ENCODE data around the gene KCNQ1. TPM values are rescaled to one million over a fixed set of nuclear protein-coding genes. Genes with fewer than 3 reads are reported as not detected.

The KCNQ1 gene
- total RNA-seq, 4 donors from 2014 or later = 5.6 to 46.8 (median 24.6) TPM

DNA sequence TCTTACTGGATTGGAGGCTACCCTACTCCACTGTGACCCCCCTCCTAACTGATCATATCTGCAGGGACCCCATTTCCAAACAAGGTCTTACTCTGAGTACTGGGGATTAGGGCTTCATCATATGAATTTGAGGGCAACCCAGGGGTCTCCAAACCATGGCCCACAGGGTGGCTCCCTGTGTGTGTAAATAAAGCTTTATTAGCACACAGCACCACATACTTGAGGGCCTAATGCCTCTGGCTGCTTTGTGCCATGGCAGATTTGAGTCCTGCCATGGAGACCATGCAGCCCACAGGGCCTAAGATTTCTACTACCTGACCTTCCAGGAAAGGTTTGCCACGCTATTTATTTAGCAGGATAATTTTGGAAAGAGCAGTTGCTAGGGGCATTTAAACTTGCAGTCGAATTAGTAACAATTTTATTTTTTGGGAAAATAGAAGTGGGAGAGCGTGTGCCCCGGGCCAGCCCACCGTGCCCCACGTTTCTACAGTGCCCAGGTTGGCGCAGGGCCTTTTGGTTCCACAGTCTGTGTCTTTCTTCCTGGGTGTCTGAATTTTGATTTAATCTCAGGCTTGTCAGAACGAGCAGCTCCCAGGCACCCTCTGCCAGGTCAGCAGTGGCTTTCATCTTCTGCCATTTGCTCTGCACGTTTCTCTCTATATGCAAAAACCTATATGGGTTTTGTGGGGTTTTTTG is 92.3 kb downstream of the KCNQ1 start:
- Histone ChIP-seq H3K4me3 (no peak overlapping the region), H3K27ac (no peak overlapping the region), H3K9me3 (no peaks in the 10 kb centered on the region), H3K27me3 (no peaks in the 10 kb centered on the region), H3K4me1 (peaks cover 0 to 15% (median 4%) of the 10 kb centered on the region in 4 donors), H3K36me3 (no peaks in the 10 kb centered on the region)
- in situ Hi-C loops (cut with MboI; ENCODE audit: low pct_ligation_motif_present in 1 of 4, low pct_unique_long_range_greater_than_20kb in 1 of 4, low sequenced_read_pairs in 3 of 4) (loop anchor here in 1 of 4 donors (25.0 kb wide), 1 partner anchor 550 kb away; no protein-coding TSS in a partner anchor), intact Hi-C loops (cut with DNase I; ENCODE audit: low total_unique reads) (no loop called here)
- WGBS, 2 donors (ENCODE audit: low coverage in 1 of 2) = 92% methylated on average over 9 of the region's 9 CpGs; no CpG with 5 or more reads in 1 of the 2 donors
- no peak for DNase-seq
- TF ChIP-seq EP300 (IDR thresholded peaks at IDR 0.05; ENCODE audit: low read depth) (no peak), POLR2AphosphoS5 (IDR thresholded peaks at IDR 0.05) (no peak), POLR2A (IDR thresholded peaks at IDR 0.05) (no peak)
- TF ChIP-seq, protein P1, sequence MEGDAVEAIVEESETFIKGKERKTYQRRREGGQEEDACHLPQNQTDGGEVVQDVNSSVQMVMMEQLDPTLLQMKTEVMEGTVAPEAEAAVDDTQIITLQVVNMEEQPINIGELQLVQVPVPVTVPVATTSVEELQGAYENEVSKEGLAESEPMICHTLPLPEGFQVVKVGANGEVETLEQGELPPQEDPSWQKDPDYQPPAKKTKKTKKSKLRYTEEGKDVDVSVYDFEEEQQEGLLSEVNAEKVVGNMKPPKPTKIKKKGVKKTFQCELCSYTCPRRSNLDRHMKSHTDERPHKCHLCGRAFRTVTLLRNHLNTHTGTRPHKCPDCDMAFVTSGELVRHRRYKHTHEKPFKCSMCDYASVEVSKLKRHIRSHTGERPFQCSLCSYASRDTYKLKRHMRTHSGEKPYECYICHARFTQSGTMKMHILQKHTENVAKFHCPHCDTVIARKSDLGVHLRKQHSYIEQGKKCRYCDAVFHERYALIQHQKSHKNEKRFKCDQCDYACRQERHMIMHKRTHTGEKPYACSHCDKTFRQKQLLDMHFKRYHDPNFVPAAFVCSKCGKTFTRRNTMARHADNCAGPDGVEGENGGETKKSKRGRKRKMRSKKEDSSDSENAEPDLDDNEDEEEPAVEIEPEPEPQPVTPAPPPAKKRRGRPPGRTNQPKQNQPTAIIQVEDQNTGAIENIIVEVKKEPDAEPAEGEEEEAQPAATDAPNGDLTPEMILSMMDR (IDR thresholded peaks at IDR 0.05) = no peak

DNA sequence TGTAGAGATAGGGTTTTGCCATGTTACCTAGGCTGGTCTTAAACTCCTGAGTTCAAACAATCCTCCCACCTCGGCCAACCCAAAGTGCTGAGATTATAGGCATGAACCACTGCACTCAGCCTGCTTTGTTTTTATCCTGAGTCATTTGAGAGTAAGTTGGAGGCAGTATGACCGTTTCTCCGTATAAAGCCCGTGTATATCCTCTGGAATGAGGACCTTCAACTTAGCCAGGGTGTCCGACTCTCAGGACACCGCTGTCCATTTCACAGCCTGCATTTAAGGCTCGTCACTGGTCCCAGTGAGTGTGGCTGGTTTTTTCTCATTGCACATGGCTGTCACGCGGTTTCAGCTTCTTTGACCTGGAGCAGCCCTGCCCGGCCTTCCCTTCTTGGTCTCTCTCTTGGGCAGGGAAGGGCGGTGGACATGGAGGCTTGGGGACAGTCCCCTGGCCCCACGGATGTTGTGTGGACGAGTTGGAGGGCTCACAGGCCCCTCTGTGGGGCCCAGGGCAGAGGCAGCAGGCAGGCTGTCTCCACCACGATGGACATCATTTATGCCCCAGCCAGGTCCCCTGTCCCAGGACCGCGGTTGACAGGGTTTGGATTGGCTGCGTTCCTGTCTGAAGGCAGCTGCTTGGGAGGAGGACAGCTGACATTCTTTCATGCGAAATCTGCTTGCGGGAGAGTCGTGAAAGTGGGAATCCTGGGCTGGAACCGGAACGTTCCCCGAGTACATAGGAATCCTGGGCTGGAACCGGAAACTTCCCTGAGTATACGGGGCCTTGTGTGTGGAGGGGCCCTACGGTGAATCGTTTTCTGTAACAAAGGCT is 93.3 kb downstream of the KCNQ1 start:
- in situ Hi-C loops (cut with MboI; ENCODE audit: low pct_ligation_motif_present in 1 of 4, low pct_unique_long_range_greater_than_20kb in 1 of 4, low sequenced_read_pairs in 3 of 4) (loop anchor here in 1 of 4 donors (25.0 kb wide), 1 partner anchor 549 kb away; no protein-coding TSS in a partner anchor), intact Hi-C loops (cut with DNase I; ENCODE audit: low total_unique reads) (no loop called here)
- DNase-seq = peak; percentile 6
- Histone ChIP-seq H3K9me3 (no peaks in the 10 kb centered on the region), H3K36me3 (no peaks in the 10 kb centered on the region), H3K27me3 (no peaks in the 10 kb centered on the region), H3K4me3 (no peak overlapping the region), H3K4me1 (peaks cover 0 to 9% (median 3%) of the 10 kb centered on the region in 4 donors), H3K27ac (no peak overlapping the region)
- TF ChIP-seq, protein P1 (IDR thresholded peaks at IDR 0.05) = no peak
- WGBS, 2 donors (ENCODE audit: low coverage in 1 of 2) = 81 to 84% methylated on average over 10 to 27 of the region's 27 CpGs

DNA sequence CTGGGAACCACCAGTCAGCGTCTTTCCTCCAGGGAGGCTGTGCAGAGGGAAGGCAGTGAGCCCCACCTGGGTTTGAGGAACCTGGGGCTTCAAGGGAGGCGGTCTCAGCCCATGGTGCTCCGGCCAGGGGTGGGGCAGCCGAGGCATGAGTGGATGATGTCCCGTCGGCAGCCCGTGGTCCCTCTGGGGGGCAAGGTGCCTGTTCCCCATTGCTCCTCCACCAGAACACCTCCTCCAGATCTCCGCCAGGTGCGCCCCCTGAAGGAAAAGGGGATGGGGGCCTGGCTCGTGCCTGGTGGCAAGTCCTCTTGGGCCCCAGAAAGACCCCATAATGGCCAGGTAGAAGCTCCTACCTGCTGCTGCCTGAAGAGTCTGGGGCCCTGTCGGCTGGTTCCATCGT is 94.1 kb downstream of the KCNQ1 start:
- DNase-seq = peak; percentile 4
- WGBS, 2 donors (ENCODE audit: low coverage in 1 of 2) = 93% methylated on average over 11 of the region's 12 CpGs; no CpG with 5 or more reads in 1 of the 2 donors
- in situ Hi-C loops (cut with MboI; ENCODE audit: low pct_ligation_motif_present in 1 of 4, low pct_unique_long_range_greater_than_20kb in 1 of 4, low sequenced_read_pairs in 3 of 4) (loop anchor here in 1 of 4 donors (25.0 kb wide), 1 partner anchor 548 kb away; no protein-coding TSS in a partner anchor), intact Hi-C loops (cut with DNase I; ENCODE audit: low total_unique reads) (no loop called here)
- Histone ChIP-seq H3K4me1 (peaks cover 0 to 2% (median 0%) of the 10 kb centered on the region in 4 donors), H3K27me3 (no peaks in the 10 kb centered on the region), H3K9me3 (no peaks in the 10 kb centered on the region), H3K36me3 (no peaks in the 10 kb centered on the region), H3K27ac (no peak overlapping the region), H3K4me3 (no peak overlapping the region)
- no peak for TF ChIP-seq POLR2AphosphoS5 (IDR thresholded peaks at IDR 0.05)
- TF ChIP-seq POLR2A (IDR thresholded peaks at IDR 0.05) = no peak
- no peak for TF ChIP-seq EP300 (IDR thresholded peaks at IDR 0.05; ENCODE audit: low read depth)
- TF ChIP-seq, protein P1 (IDR thresholded peaks at IDR 0.05) = no peak
